CD4-positive, CD25-positive, alpha-beta regulatory T cell (primary cell): ENCODE measurements around the gene RINL. TPM values are rescaled to one million over a fixed set of nuclear protein-coding genes. Genes with fewer than 3 reads are reported as not detected.
"Not testable (repeated sequence)": the region's sequence is repeated elsewhere in the genome, so short reads cannot be mapped to it uniquely, and the experiment has no call there.

Experiments
- ATAC-seq, 2 donors: fragments of 150-1000 bp; cut with Tn5 transposase; one replicate each; pipeline ENCODE4 v1.10.0; 2021; ENCODE audit warnings: low read depth in 2 of 2, moderate number of reproducible peaks in 2 of 2, moderate library complexity in 1 of 2
- DNase-seq, 3 donors: peaks; one replicate each; pipeline versions ENCODE4 v3.0.0 to v3.0.0-alpha.2; 2012 to 2022; ENCODE audit warnings: mixed read lengths in 1 of 3
- H3K27ac ChIP-seq: one replicate; pipeline ENCODE4 v1.7.0; 2013; ENCODE audit warnings: mild to moderate bottlenecking, low read length; ENCODE audit not compliant: insufficient read depth, poor library complexity, severe bottlenecking
- H3K27me3 ChIP-seq: one replicate; pipeline ENCODE4 v1.7.0; 2013; ENCODE audit warnings: low read length; ENCODE audit not compliant: control insufficient read depth, insufficient read depth
- H3K36me3 ChIP-seq: one replicate; pipeline ENCODE4 v1.7.0; 2013; ENCODE audit warnings: mild to moderate bottlenecking, low read length, moderate library complexity; ENCODE audit not compliant: control insufficient read depth, insufficient read depth
- H3K4me1 ChIP-seq: 2 replicates; pipeline ENCODE4 v1.7.0; 2013; ENCODE audit warnings: mild to moderate bottlenecking, low read length; ENCODE audit not compliant: insufficient read depth, control insufficient read depth, poor library complexity, severe bottlenecking
- H3K4me3 ChIP-seq: one replicate; pipeline ENCODE4 v1.7.0; 2013; ENCODE audit warnings: low read depth, mild to moderate bottlenecking, low read length, moderate library complexity
- H3K9me3 ChIP-seq, 2 experiments: 1 replicate in 1 of 2; 2 replicates in 1 of 2; pipeline ENCODE4 v1.7.0; 2013; ENCODE audit warnings: low read length in 2 of 2, mild to moderate bottlenecking in 1 of 2, moderate library complexity in 1 of 2; ENCODE audit not compliant: control insufficient read depth in 2 of 2
- H3K27ac Mint-ChIP-seq, 3 donors: one replicate each; pipeline ENCODE4 v1.8.0; 2020 to 2022; ENCODE audit warnings: mild to moderate bottlenecking in 3 of 3, mixed read lengths in 3 of 3, moderate library complexity in 2 of 3
- H3K27me3 Mint-ChIP-seq: one replicate; pipeline ENCODE4 v1.8.0; 2022; ENCODE audit warnings: mild to moderate bottlenecking, mixed read lengths
- H3K36me3 Mint-ChIP-seq: one replicate; pipeline ENCODE4 v1.8.0; 2020; ENCODE audit warnings: mixed read lengths
- H3K4me1 Mint-ChIP-seq, 4 donors: one replicate each; pipeline ENCODE4 v1.8.0; 2020 to 2022; ENCODE audit warnings: mixed read lengths in 4 of 4, mild to moderate bottlenecking in 1 of 4
- H3K4me3 Mint-ChIP-seq, 4 donors: one replicate each; pipeline ENCODE4 v1.8.0; 2020 to 2022; ENCODE audit warnings: mild to moderate bottlenecking in 4 of 4, mixed read lengths in 4 of 4, moderate library complexity in 3 of 4
- H3K9me3 Mint-ChIP-seq, 7 donors: one replicate each; pipeline ENCODE4 v1.8.0; 2020 to 2022; ENCODE audit warnings: mixed read lengths in 7 of 7, mild to moderate bottlenecking in 3 of 7, moderate library complexity in 2 of 7
- polyA plus RNA-seq, 4 donors: library from polyadenylated mRNA; unstranded; fragments of 300-500 nt; fragmentation: Illumina TruSeq; gene quantifications; one replicate each; pipeline ENCODE4 v1.2.3, GENCODE V29; 2021
- total RNA-seq: library from RNA; stranded (reverse); gene quantifications from one replicate; pipeline ENCODE4 v1.2.3, GENCODE V29; 2022

RINL gene
- total and polyA plus RNA-seq, 5 donors from 2014 or later, result 30.1 to 48.9 (median 38.5) TPM

DNA sequence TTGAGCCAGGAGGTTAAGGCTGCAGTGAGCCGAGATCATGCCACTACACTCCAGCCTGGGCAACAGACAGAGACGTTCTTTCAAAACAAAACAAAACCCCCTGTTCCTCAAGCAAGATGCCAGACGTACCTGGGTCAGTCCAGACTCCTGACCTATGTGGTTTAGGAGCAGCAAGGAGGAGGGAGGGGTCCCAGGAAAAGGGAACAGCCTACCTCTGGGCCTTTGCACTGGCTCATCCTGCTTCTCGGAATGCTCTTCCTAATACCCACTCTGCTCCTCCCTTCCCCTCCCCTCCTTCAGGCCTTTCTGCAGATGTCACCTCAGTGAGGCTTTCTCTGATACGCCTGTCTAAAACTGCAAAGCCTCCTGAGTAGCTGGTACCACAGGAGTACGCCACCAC is 9.5 kb downstream of the RINL start:
- Mint-ChIP-seq H3K4me1 (peaks cover 15 to 60% (median 28%) of the 10 kb centered on the region in 4 donors), H3K27ac (peak overlapping the region in 2 of 3 donors; percentile 43 to 87), H3K9me3 (no peaks in the 10 kb centered on the region), H3K27me3 (no peaks in the 10 kb centered on the region), H3K36me3 (peaks cover 14% of the 10 kb centered on the region), H3K4me3 (peak overlapping the region; percentile 55 to 96 (median 90))
- H3K9me3 ChIP-seq, result no peaks in the 10 kb centered on the region
- H3K4me3 ChIP-seq, result peak overlapping the region; percentile 24
- peak overlapping the region; percentile 14 for H3K27ac ChIP-seq
- peaks cover 44% of the 10 kb centered on the region for H3K4me1 ChIP-seq
- DNase-seq (no peak), ATAC-seq (no peak)
- H3K27me3 ChIP-seq, result no peaks in the 10 kb centered on the region
- peaks cover 20% of the 10 kb centered on the region for H3K36me3 ChIP-seq

DNA sequence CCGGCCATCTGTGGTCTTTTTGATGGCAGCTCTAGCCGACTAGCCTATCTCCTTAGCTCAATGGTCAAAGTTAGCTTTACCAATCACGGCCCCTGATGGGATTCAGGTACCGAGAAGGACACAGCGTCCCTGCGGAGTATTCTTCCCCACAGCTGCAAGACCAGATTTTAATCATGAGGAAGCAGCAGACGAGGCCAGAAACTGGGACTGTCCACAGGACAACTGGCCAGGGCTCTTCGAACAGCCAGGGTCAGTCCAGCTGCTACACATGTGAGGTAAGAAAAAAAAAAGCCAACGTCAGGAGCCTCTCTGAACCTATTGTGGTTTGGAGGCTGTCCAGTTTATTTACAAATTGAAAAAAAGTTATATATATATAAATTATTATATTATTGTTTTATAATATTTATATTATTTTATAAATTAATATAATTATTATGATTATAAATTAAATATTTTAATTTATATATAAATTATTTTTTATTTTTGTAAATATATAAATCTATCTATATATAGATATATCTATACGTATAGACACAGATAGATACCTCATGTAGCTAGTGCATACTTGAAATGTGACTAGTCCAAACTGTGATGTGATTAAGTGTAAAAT is 10.8 kb downstream of the RINL start:
- H3K4me3 ChIP-seq, result no peak overlapping the region
- no peak overlapping the region for H3K27ac ChIP-seq
- peaks cover 14% of the 10 kb centered on the region for H3K36me3 ChIP-seq
- Mint-ChIP-seq H3K36me3 (peaks cover 9% of the 10 kb centered on the region), H3K4me1 (peaks cover 9 to 58% (median 28%) of the 10 kb centered on the region in 4 donors), H3K27ac (no peak overlapping the region), H3K4me3 (peak overlapping the region in 1 of 4 donors; percentile 7), H3K9me3 (no peaks in the 10 kb centered on the region), H3K27me3 (no peaks in the 10 kb centered on the region)
- ATAC-seq (no peak), DNase-seq (no peak)
- H3K4me1 ChIP-seq, result peaks cover 49% of the 10 kb centered on the region
- no peaks in the 10 kb centered on the region for H3K27me3 ChIP-seq
- H3K9me3 ChIP-seq, result no peaks in the 10 kb centered on the region

DNA sequence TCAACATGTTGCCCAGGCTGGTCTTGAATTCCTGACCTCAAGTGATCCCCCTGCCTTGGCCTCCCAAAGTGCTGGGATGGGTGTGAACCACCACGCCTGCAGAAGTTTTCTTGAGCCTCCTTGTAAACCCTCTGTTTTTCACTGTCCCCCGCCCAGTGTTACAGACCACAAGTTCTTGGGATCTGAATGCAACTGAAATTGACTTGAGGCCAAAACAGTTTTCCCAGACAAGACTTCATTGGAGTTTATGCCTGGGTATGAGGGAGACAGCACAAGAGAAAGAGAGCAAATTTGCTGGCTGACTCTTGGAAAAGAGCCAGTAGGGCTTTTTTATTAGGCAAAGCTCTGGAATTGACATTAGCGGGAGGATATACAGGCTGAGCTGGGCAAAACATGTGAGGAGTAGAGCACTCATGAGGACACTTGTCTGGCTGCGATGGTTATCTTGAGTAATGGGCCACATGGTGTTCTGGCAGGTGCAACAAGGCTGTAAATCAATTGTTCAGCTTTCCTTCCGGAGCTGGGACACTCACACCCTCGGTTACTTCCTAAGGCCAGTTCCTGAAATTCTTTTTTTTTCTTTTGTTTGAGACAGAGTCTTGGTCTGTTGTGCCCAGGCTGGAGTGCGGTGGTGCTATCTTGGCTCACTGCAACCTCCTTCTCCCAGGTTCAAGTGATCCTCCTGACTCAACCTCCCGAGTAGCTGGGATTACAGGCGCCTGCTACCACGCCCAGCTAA is 15.6 kb downstream of the RINL start:
- DNase-seq (no peak), ATAC-seq (no peak)
- H3K36me3 Mint-ChIP-seq, result peaks cover 9% of the 10 kb centered on the region
- peaks cover 6% of the 10 kb centered on the region for H3K27me3 Mint-ChIP-seq
- peaks cover 29% of the 10 kb centered on the region for H3K4me1 ChIP-seq
- H3K27ac Mint-ChIP-seq, result peak overlapping the region in 1 of 3 donors; percentile 52
- H3K27ac ChIP-seq, result no peak overlapping the region
- H3K4me3 ChIP-seq, result no peak overlapping the region
- H3K9me3 Mint-ChIP-seq, result no peaks in the 10 kb centered on the region
- H3K4me1 Mint-ChIP-seq, result peaks cover 15 to 37% (median 26%) of the 10 kb centered on the region in 4 donors
- peaks cover 3% of the 10 kb centered on the region for H3K36me3 ChIP-seq
- no peaks in the 10 kb centered on the region for H3K9me3 ChIP-seq
- peak overlapping the region in 1 of 4 donors; percentile 63 for H3K4me3 Mint-ChIP-seq
- no peaks in the 10 kb centered on the region for H3K27me3 ChIP-seq

DNA sequence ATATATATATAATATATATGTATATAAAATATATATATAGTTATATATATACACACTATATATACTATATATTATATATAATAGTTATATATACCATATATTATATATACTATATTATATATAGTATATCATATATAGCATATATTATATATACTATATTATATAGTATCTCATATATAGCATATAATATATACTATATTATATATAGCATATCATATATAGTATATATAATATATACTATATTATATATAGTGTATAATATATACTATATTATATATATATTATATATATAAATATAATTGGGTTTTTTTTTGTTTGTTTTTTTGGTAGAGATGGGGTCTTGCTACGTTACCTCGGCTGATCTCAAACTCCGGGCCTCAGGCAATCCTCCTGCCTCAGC is 16.7 kb downstream of the RINL start:
- peaks cover 6% of the 10 kb centered on the region for H3K27me3 Mint-ChIP-seq
- Histone ChIP-seq H3K4me3 (no peak overlapping the region), H3K27me3 (no peaks in the 10 kb centered on the region), H3K9me3 (no peaks in the 10 kb centered on the region), H3K36me3 (no peaks in the 10 kb centered on the region), H3K4me1 (peaks cover 38% of the 10 kb centered on the region), H3K27ac (no peak overlapping the region)
- ATAC-seq, result no peak
- H3K27ac Mint-ChIP-seq, result no peak overlapping the region
- peaks cover 9% of the 10 kb centered on the region for H3K36me3 Mint-ChIP-seq
- DNase-seq, result no peak
- H3K4me1 Mint-ChIP-seq, result peaks cover 15 to 46% (median 30%) of the 10 kb centered on the region in 4 donors
- no peak overlapping the region for H3K4me3 Mint-ChIP-seq
- no peaks in the 10 kb centered on the region for H3K9me3 Mint-ChIP-seq

DNA sequence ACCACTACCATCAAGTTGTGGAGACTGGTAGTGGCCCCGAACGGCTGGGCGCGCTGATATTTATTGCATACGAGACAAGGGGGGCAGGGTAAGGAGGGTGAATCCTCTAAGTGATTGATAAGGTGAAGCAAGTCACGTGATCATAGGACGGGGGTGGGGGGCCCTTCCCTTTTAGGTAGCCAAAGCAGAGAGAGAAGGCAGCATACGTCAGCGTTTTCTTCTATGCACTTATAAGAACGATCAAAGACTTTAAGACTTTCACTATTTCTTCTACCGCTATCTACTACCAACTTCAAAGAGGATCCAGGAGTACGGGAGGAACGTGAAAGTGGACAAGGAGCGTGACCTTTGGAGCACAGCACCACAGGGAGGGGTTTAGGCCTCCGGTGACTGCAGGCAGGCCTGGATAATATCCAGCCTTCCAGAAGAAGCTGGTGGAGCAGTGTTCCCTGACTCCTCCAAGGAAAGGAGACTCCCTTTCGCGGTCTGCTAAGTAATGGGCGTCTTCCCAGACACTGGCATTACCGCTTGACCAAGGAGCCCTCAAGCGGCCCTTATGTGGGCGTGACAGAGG is 18.4 kb downstream of the RINL start:
- H3K27ac Mint-ChIP-seq, H3K4me3 ChIP-seq, H3K27ac ChIP-seq, ATAC-seq, H3K4me3 Mint-ChIP-seq, H3K9me3 Mint-ChIP-seq, DNase-seq, H3K9me3 ChIP-seq, H3K27me3 ChIP-seq, H3K36me3 ChIP-seq, H3K36me3 Mint-ChIP-seq, H3K27me3 Mint-ChIP-seq: not testable (repeated sequence)
- peaks cover 25% of the 10 kb centered on the region for H3K4me1 ChIP-seq
- peaks cover 11 to 36% (median 21%) of the 10 kb centered on the region in 4 donors for H3K4me1 Mint-ChIP-seq

DNA sequence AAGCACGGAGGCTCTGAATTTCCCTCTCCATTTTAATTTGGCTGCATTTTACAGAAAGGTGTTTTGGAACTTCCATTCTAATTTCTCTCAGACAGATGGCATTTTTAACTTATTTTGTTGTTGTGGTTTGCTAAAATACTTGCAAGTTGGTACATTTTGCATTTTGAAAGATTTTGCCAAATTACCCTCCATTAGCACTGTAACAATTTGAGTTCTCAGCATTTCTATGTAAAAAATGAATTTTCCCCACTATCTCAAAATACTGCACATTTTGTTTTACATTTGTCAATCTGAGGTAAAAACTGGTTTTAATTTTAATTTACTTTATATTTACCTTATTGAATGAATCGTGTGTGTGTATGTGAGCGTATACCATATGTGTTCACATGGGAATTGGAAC is 21.3 kb downstream of the RINL start:
- no peak for ATAC-seq

DNA sequence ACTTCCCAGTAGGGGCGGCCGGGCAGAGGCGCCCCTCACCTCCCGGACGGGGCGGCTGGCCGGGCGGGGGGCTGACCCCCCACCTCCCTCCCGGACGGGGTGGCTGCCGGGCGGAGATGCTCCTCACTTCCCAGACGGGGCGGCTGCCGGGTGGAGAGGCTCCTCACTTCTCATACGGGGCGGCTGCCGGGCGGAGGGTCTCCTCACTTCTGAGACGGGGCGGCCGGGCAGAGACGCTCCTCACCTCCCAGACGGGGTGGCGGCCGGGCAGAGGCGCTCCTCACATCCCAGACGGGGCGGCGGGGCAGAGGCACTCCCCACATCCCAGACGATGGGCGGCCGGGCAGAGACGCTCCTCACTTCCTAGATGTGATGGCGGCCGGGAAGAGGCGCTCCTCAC is 22.3 kb downstream of the RINL start:
- not testable (repeated sequence) for H3K4me3 Mint-ChIP-seq, H3K9me3 ChIP-seq, H3K36me3 Mint-ChIP-seq, H3K27ac ChIP-seq, H3K4me3 ChIP-seq, DNase-seq, H3K27ac Mint-ChIP-seq, H3K9me3 Mint-ChIP-seq, H3K27me3 Mint-ChIP-seq, H3K36me3 ChIP-seq, ATAC-seq, H3K27me3 ChIP-seq
- peaks cover 1 to 42% (median 15%) of the 10 kb centered on the region in 4 donors for H3K4me1 Mint-ChIP-seq
- peaks cover 31% of the 10 kb centered on the region for H3K4me1 ChIP-seq

More for the DNA sequence above, 21.3 kb downstream of the RINL start:
- Mint-ChIP-seq H3K9me3 (no peaks in the 10 kb centered on the region), H3K4me1 (peaks cover 6 to 36% (median 17%) of the 10 kb centered on the region in 4 donors), H3K27ac (peak overlapping the region in 2 of 3 donors; percentile 81 to 97), H3K27me3 (peaks cover 6% of the 10 kb centered on the region), H3K4me3 (peak overlapping the region in 3 of 4 donors; percentile 64 to 83 (median 73)), H3K36me3 (no peaks in the 10 kb centered on the region)
- Histone ChIP-seq H3K36me3 (no peaks in the 10 kb centered on the region), H3K9me3 (no peaks in the 10 kb centered on the region), H3K4me1 (peaks cover 21% of the 10 kb centered on the region), H3K27ac (peak overlapping the region; percentile 61), H3K4me3 (no peak overlapping the region), H3K27me3 (no peaks in the 10 kb centered on the region)
- no peak for DNase-seq
